NCI-H1436 treated with DMSO at 0.1 percent for 48 hours (cell line): Measurements from ENCODE around the gene PTPN5.

Source experiments
- DNase-seq: peaks from one replicate; lab custom pipeline; 2025; lab: John Stamatoyannopoulos, UW

Gene PTPN5

GRCh38 chr11:18773104-18773503 lies 18.5 kb downstream of the PTPN5 start:
- no peak for DNase-seq

DNA sequence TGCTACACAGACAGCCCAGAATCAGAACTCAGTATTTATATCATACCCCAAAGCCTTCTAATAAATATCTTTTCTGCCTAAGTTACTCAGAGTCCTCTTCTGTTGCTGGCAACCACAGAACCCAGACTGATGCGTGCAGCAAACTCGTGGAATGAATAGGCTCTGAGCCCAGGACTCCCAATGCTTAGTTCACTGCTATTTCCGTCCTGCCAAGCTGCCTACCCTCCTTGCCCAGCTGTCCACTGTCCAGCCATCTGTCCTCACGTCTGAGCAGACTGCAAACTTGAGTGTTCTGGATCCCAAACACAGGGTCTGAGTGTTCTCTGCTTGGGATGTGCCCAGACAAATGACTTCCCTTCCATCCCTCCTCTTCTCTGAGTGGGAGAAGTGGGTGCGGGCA lies 19.4 kb downstream of the PTPN5 start:
- DNase-seq = no peak

DNA sequence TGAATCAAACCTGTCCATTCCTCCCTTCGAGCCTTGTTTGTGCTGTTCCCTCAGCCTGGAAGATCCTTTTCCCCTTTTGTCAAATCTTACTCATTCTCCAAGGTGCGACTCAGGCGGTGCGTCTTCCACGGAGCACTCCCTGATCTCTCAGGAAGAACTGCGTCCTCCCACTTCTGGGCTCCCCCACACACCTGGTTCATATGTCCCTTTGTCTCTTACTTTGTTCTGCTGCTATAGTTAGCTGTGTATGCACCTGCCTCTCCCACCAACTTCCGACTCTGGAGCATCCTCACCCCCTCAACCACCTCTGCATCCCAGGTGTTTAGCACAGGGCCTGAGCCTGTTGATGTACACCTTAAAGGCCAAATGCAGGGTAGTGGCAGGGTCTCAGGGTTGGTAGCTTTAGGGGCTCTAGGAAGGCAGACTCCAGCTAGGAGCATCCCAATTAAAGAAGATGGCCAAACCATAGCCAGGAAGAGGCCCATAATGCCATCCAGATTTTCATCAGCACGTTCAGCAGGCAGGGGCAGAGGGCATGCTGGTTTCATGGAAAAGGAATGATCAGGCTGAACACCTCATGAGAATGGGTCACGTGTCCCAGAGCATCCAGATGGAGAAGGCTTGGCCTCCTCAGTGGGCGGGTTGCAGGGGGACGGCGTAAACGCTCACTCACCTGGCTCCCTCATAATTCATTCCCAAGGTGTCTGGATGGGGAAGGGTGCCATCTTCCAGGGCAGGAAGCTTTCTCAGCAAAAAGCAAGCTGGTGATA lies 20.1 kb downstream of the PTPN5 start:
- no peak for DNase-seq

DNA sequence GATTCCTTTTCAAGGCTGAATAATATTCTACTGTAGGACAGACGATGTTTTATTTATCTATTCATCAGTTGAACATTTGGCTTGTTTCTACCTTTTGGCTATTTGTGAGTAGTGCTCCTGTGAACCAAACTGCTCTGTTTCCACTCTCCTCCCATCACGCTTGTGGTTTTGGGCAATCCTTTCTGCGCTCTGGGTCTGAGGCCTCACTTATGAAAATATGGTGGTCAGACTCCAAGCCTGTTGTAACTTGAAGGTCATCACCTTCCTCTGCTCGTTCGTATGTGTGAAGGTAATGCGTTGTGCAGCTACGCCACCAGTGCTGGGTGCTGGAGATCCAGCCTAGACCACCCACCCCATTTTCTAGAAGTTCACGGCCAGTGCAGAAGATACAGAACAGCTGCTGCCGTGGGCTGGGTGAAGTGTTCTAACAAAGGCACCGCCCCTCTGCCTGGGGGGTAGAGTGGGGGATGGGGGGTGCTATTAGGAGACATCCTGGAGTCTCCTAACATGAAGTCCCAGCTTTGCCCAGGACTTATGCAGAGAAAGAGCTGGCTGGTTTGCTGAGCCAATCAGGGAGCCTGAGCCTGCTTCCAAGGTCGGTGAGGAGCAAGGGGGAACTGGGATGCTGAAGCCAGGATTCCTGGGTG lies 21.0 kb downstream of the PTPN5 start:
- no peak for DNase-seq

GRCh38 chr11:18769802-18770456 lies 21.7 kb downstream of the PTPN5 start:
- DNase-seq = no peak

DNA sequence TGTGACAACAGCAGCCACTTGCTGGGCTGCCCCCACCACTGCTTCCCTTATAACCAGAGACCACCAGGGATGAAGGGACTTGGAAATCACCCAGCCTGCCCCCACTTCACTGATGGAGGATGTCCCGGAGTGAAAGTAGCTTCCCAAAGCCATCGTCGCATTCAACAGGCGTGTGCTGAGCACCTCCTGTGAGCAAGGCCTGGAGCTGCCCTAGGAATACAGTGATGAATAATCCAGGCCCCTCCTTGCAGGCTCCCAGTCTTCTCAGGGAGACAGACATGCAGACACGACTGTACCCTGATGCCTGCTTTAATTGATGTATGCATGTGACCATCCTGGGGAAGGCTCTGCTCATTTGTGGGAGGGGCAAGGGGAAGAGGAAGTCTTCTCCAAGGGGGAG lies 22.6 kb downstream of the PTPN5 start:
- no peak for DNase-seq

DNA sequence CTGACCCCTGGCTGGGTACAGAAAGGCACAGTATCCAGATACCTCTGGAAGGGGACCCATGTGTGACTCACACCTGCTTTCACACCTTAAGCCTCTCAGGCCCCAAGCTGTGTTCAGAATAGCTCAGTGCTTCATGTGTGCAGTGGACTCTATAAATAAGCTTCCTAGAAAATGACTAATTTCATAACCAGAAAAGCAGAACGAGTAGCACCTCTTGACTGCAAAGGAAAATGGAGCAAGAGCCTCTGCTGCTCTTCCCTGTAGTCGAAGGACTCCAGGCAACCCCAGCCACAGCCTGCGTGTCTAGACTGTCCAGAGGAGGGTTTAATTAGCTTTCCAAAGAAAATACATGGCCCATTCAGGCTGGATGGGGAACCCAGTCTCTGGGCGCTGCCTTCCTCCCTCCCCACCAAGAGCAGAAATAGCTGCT lies 23.1 kb downstream of the PTPN5 start:
- no peak for DNase-seq

DNA sequence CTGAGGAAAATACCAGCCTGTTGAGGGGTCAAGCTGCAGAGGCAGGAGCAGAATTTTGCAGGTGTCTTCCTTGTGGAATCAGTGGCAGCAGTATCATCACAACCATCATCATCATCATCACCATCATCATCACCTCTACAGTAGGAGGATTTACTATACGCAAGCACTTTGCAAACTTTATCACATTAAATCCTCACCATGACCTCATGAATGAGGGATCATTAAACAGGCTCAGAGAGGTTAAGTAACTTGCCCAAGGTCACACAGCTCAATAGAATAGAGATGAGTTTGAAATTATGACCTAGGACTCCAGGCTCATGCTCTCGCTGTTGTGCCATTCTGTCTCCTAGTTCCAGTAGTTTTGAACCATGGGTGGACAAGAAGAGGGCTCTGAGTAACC lies 25.6 kb downstream of the PTPN5 start:
- no peak for DNase-seq

DNA sequence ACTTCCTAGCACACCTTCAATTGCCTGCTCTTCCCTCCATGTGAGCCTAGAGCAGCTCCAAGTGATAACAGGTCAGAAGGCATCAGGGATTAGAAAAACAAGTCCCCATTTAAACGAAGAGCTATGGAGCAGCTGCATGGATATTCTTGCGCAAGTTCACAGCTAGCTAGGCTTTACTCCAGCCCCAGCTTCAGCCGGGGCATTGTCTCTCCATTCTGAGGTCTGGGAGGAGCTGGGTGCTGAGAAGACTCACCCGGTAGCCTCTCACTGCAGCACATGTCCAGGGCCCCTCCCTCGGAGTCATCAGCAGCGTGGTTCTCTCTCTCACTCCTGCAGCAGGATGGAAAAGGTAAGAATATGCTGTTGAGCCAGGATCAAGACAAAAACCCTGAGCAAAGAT lies 26.0 kb downstream of the PTPN5 start:
- no peak for DNase-seq

GRCh38 chr11:18761741-18762140 lies 29.9 kb downstream of the PTPN5 start:
- DNase-seq = no peak

GRCh38 chr11:18761144-18761543 lies 30.5 kb downstream of the PTPN5 start:
- DNase-seq = no peak

DNA sequence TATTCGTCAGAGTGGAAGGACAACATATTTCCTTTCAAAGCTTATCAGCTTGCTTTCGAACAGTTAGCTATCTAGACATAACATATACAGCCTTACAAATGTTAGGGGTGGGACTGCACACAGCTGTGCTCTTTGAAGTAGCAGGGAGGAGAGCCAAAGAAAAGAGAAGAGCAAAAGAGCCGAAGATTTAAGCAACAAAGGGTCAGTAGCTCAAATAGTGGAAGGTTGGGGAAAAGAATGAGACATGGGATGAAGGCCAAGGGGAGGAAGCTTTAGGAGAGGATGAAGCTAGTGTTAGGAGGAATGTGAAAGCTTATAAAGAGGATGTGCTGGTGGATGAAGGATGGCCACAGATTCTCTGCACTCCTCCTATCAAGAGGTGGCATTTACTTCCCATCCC lies 33.8 kb downstream of the PTPN5 start:
- no peak for DNase-seq

DNA sequence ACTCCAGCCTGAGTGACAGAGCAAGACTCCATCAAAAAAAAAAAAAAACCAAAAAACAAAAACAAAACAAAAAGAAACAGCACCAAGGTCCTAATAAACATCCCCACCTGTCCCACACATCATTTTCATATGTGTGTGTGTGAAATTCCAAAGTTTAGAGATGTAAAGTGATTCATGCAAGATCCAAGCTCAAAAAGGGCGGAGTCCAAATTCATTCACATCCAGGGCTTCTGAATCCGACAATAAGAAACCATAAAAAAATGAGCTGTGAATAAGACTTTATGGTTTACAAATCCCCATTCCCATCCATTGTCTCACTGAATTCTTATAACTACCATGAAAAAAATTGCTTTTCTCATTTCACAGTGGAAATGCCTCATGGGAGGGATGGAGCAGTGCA lies 34.7 kb downstream of the PTPN5 start:
- no peak for DNase-seq

GRCh38 chr11:18754308-18754707 lies 37.3 kb downstream of the PTPN5 start:
- DNase-seq = no peak

GRCh38 chr11:18752502-18752901 lies 39.1 kb downstream of the PTPN5 start:
- DNase-seq = no peak

- DNase-seq = no peak
These were observed 40.7 kb downstream of the PTPN5 start for GRCh38 chr11:18750944-18751343.

- no peak for DNase-seq
These were observed 41.8 kb downstream of the PTPN5 start for GRCh38 chr11:18749681-18750319.

DNA sequence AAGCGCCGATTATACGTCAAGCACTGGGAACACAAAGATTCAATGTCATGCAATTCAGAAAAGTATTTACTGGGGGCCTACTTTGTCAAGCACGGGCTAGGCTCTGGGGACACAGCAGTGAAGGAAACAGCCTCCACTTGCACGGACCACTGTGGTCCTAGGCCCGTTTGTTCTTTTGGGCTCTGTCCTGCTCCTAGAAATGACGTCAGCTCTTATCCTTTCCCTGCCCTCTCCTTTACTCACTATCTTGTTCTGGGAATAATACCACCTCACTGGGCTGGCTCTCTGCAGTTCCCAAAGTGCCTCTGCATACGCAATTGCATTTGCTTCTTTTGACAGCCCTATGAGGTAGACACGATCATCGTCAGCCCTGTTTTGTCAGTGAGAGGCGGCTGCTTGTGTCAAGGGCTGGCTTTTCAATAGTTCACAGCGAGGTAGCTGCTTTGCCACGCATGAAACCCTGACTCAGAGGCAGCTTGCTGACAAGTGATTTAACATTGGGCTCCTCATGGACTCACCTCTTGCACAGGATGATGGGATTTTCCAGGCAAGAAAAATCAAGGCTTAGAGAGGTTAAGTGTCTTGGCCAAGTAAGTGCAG lies 42.7 kb downstream of the PTPN5 start:
- DNase-seq = no peak

- no peak for DNase-seq
These were observed 46.3 kb downstream of the PTPN5 start for GRCh38 chr11:18745251-18745650.

DNA sequence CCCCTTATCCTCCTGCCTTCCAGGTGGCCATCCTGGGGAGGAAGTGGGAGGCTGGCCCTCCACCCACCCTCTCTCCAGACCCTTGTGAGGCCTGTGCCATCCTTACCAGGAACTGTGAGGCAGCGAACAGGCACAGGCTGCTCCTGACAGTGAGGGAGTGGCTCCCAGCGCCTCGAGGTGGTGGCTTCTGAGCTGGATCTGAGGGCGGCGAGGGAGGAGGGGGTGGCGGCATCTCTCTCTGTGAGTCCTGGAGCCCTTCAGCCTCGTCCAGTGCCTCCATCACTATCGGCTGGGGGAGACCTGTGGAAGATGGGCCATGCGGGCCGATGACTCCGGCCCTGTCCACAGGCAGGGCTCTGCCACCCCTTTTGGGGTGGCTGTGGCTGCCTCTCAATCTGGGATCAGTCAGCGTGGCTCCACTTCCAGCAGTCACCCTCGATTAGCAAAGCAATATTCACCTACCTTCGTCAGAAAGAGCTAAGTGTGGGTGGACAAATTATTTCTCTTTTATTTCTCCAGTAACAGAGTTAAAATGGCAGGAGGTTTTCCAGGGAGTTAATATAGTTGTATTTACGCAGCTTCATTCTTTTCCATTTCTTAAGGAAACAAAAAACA lies 47.6 kb downstream of the PTPN5 start:
- no peak for DNase-seq

DNA sequence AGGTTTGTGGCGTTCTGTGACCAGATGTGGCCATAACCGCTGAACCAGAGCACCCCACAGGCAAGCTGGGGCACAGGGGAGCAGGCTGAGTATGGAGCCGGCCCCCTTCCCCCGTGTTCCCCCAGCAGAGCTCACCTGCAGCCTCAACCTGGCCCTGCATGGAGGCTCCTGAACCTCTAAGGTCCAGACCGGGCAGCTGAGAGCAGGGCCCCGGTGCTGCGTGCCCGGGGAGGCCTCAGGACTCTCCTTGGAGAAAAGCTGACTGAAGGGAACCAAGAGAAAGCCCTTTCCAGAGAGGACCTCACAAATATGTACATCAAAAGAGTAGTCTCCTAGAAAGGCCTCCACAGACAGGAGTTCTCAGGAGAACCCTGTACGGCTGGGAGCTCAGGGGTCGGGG lies 48.2 kb downstream of the PTPN5 start:
- no peak for DNase-seq

DNA sequence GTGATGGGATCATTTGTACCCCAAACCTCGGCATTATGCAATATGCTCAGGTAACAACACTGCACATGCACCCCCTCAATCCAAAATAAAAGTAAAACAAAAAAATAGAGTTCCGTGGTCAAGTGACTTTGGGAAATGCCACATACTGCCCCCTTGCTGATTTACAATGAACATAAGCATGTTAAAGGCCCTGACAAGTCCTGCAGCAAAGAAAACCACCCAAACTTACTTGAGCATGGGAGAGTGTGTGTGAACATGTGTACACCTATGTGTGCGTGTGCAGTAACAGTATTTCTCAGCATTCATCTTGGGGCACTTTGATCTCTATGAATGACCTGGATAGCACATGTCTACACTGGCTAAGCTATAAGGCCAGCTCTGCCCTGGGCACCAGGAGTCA lies 49.8 kb downstream of the PTPN5 start:
- no peak for DNase-seq
